Measurements from ENCODE around the gene RASAL2.

- no peak for TF ChIP-seq CTCF (IDR thresholded peaks at IDR 0.05)
- TF ChIP-seq POLR2A (IDR thresholded peaks at IDR 0.05): no peak
Measured at GRCh38 chr1:178143730-178144690, 50.1 kb downstream of the RASAL2 start.

All from thyroid gland (tissue), 4 donors.